ENCODE data around the gene IMMT.

DNA sequence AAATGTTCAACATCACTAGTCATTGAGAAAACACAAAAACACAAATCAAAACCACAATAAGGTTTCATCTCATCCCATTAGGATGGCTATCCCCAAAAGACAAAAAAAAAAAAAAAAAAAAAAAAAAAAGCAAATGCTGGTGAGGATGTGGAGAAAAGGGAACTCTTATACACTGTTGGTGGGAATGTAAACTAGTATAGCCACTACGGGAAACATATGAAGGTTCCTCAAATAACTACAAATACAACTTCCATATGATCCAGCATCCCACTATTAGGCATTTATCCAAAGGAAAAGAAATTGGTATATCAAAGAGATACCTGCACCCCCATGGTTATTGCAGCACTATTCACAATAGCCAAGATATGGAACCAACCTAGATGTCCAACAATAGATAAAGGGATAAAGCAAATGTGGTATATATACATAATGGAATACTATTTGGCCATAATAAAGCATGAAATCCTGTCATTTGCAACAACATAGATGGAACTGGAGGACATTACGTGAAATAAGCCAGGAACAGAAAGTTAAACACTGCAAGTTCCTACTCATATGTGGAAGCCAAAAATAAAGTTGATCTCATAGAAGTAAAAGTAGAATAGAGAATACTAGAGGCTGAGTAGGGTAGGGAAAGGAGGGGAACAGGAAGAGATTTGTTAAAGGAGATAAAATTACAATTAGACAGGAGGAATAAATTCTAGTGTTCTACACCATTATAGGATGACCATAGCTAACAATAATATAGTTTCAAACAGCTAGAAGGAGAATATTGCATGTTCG, 98.0 kb downstream of the IMMT start:
- TF ChIP-seq POLR2AphosphoS5 (IDR thresholded peaks at IDR 0.05; ENCODE audit: low read depth, low read length) (no peak), POLR2A (IDR thresholded peaks at IDR 0.05; ENCODE audit: low read depth, low read length) (no peak), TAF1 (IDR thresholded peaks at IDR 0.05; ENCODE audit: low read depth, low read length) (no peak)

All from GM12891 (cell line).